GM12801 (cell line): ENCODE results near the gene GHR.

Experiments used
- CTCF ChIP-seq: IDR thresholded peaks from one replicate; pipeline ENCODE4 v1.5.1; 2011; ENCODE audit warnings: control low read depth; ENCODE audit not compliant: insufficient read length; ENCODE audit errors: extremely low read depth

Gene GHR

GRCh38 chr5:42552597-42552996 is 129.4 kb downstream of the GHR start:
- TF ChIP-seq CTCF: no peak

GRCh38 chr5:42553461-42553860 is 130.2 kb downstream of the GHR start:
- no peak for TF ChIP-seq CTCF

GRCh38 chr5:42555010-42555409 is 131.8 kb downstream of the GHR start:
- TF ChIP-seq CTCF: no peak

GRCh38 chr5:42555797-42556196 is 132.6 kb downstream of the GHR start:
- TF ChIP-seq CTCF: no peak

GRCh38 chr5:42557689-42558088 is 134.4 kb downstream of the GHR start:
- no peak for TF ChIP-seq CTCF

GRCh38 chr5:42561656-42562055 is 138.4 kb downstream of the GHR start:
- no peak for TF ChIP-seq CTCF

- TF ChIP-seq CTCF: no peak
Measured at GRCh38 chr5:42564689-42565356, 141.6 kb downstream of the GHR start.
